ENCODE results near the gene SLC9A8.
"Not testable (repeated sequence)": the region's sequence is repeated elsewhere in the genome, so short reads cannot be mapped to it uniquely, and the experiment has no call there.

SLC9A8 gene

DNA sequence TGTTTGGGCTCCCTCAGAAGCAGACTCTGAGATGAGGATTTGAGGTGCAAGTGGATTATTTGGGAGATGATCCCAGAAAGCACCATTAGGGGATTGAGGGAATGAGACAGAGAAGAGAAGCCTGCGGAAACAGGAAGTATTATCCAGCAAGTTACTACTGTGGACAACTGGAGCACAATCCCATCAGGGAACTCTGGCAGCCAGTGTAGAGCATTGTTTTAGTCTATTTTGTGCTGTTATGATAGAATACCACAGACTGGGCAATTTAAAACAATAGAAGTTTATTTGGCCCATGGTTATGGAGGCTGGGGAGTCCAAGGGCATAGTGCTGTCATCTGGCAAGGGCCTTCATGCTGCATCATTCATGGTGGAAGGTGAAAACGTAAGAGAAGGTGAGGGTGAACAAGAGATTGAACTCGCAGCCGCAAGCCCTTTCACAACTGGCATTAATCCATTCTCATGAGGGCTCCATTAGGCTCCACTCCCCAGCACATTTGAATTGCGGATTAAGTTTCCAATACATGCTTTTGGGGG is 43.5 kb upstream of the SLC9A8 start:
- no peak for TF ChIP-seq CTCF (IDR thresholded peaks at IDR 0.05)
- no peak for TF ChIP-seq ZFX (IDR thresholded peaks at IDR 0.05; ENCODE audit: borderline replicate concordance)
- H3K27ac ChIP-seq, result no peak overlapping the region

- TF ChIP-seq CTCF (IDR thresholded peaks at IDR 0.05), result no peak
- no peak for TF ChIP-seq ZFX (IDR thresholded peaks at IDR 0.05; ENCODE audit: borderline replicate concordance)
- H3K27ac ChIP-seq, result no peak overlapping the region
These were observed 42.0 kb upstream of the SLC9A8 start for GRCh38 chr20:49770634-49771033.

DNA sequence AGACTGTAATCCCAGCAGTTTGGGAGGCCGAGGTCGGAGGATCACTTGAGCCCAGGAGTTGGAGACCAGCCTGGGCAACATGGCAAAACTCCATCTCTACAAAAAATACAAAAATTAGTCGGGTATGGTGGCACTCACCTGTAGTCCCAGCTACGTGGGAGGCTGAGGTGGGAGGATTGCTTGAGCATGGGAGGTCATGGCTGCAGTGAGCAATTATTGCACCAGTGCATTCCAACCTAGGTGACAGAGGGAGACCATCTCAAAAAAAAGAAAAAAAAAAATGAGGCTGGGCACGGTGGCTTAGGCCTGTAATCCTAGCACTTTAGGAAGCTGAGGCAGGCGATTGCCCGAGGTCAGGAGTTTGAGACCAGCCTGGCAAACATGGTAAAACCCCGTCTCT is 38.4 kb upstream of the SLC9A8 start:
- H3K27ac ChIP-seq, result not testable (repeated sequence)

DNA sequence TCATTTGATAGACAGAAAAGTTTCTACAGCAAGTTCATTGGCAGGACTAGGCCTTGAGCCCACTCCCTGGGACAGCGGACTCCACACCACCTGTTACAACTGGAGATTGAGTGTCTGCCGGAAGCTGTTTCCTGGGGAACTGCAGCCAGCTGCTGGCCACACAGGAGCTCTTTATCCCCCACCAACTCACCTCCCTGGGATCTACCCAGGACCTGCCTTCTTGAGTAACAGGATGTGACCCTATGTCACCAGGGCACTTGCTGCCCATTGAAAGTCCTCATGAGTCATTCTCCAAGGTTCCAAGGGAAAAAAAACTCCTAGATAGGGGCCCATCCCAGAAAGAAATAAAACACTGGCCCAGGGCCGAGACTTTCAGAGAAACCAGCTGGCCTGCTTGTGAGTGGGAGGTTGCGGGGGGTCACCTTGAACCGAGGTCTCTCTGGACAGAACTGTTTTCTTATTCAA is 37.4 kb upstream of the SLC9A8 start:
- TF ChIP-seq ZFX (IDR thresholded peaks at IDR 0.05; ENCODE audit: borderline replicate concordance) (no peak), CTCF (IDR thresholded peaks at IDR 0.05) (no peak)
- no peak overlapping the region for H3K27ac ChIP-seq

DNA sequence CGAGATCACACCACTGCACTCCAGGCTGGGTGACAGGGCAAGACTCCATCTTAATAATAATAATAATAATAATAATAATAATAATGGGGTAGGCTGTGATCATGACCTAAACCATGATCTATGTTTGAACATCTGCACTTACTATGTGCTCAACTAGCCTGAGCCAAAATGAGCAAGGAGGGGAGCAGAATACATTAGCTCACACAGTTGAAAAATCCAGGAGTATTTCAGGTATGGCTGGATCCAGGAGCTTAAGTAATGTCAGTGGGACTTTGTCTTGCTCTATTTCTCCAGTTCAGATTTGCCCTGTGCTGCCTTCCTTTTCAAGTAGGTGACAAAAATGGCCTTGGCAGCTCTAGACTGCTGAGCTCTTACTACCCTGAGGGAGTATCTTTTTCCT is 32.7 kb upstream of the SLC9A8 start:
- TF ChIP-seq ZFX (IDR thresholded peaks at IDR 0.05; ENCODE audit: borderline replicate concordance) (no peak), CTCF (IDR thresholded peaks at IDR 0.05) (no peak)
- H3K27ac ChIP-seq, result no peak overlapping the region

GRCh38 chr20:49781676-49782075 is 31.0 kb upstream of the SLC9A8 start:
- TF ChIP-seq ZFX (IDR thresholded peaks at IDR 0.05; ENCODE audit: borderline replicate concordance) (no peak), CTCF (IDR thresholded peaks at IDR 0.05) (no peak)
- no peak overlapping the region for H3K27ac ChIP-seq

- H3K27ac ChIP-seq, result not testable (repeated sequence)
These were observed 30.2 kb upstream of the SLC9A8 start for GRCh38 chr20:49782439-49782838.

- H3K27ac ChIP-seq, result not testable (repeated sequence)
These were observed 29.3 kb upstream of the SLC9A8 start for GRCh38 chr20:49783021-49783995.

- TF ChIP-seq ZFX (IDR thresholded peaks at IDR 0.05; ENCODE audit: borderline replicate concordance) (no peak), CTCF (IDR thresholded peaks at IDR 0.05) (no peak)
- H3K27ac ChIP-seq, result no peak overlapping the region
These were observed 28.3 kb upstream of the SLC9A8 start for GRCh38 chr20:49784291-49784690.
